Neural progenitor cell (in vitro differentiated cells): ENCODE data around the gene MICAL2. TPM values are rescaled to one million over a fixed set of nuclear protein-coding genes. Genes with fewer than 3 reads are reported as not detected.

Experiments
- DNase-seq: peaks from one replicate; pipeline ENCODE4 v3.0.0-alpha.2; 2016; ENCODE audit warnings: low spot score
- H2AFZ ChIP-seq: fragments of 200-600 bp; sonication (generic); replicated peaks from 2 replicates; pipeline ENCODE4 v1.6.1; 2016; ENCODE audit warnings: antibody characterized with exemption
- H3F3A ChIP-seq: fragments of 200-600 bp; sonication (generic); 2 replicates; pipeline ENCODE4 v1.6.1; 2016; ENCODE audit warnings: antibody characterized with exemption, low read depth
- H3K27ac ChIP-seq: fragments of 200-600 bp; sonication (generic); 2 replicates; pipeline ENCODE4 v1.5.1; 2016; ENCODE audit warnings: mild to moderate bottlenecking
- H3K27me3 ChIP-seq: fragments of 200-600 bp; sonication (generic); 2 replicates; pipeline ENCODE4 v1.6.1; 2016; ENCODE audit warnings: mild to moderate bottlenecking, moderate library complexity
- H3K36me3 ChIP-seq: fragments of 200-600 bp; sonication (generic); 2 replicates; pipeline ENCODE4 v1.5.1; 2016
- H3K4me1 ChIP-seq: fragments of 200-600 bp; sonication (generic); 2 replicates; pipeline ENCODE4 v1.6.1; 2016; ENCODE audit warnings: mixed run types
- H3K4me2 ChIP-seq: fragments of 200-600 bp; sonication (generic); 2 replicates; pipeline ENCODE4 v1.6.1; 2016
- H3K4me3 ChIP-seq: fragments of 200-600 bp; sonication (generic); 2 replicates; pipeline ENCODE4 v1.5.1; 2016
- H3K79me2 ChIP-seq: fragments of 200-600 bp; sonication (generic); 2 replicates; pipeline ENCODE4 v1.6.1; 2016; ENCODE audit warnings: low read depth
- H3K9ac ChIP-seq: fragments of 200-600 bp; sonication (generic); 2 replicates; pipeline ENCODE4 v1.6.1; 2016
- H3K9me3 ChIP-seq: fragments of 200-600 bp; sonication (generic); 2 replicates; pipeline ENCODE4 v1.5.1; 2016; ENCODE audit warnings: low read depth
- H4K20me1 ChIP-seq: fragments of 200-600 bp; sonication (generic); 2 replicates; pipeline ENCODE4 v1.6.1; 2016; ENCODE audit warnings: low read depth
- H3K27ac Mint-ChIP-seq: 3 replicates; pipeline ENCODE4 v1.8.0; 2021; ENCODE audit warnings: mixed read lengths
- H3K27me3 Mint-ChIP-seq: 2 replicates; pipeline ENCODE4 v1.8.0; 2022; ENCODE audit warnings: low read depth, mild to moderate bottlenecking, inconsistent platforms, moderate library complexity, mixed read lengths; ENCODE audit not compliant: insufficient read depth
- H3K36me3 Mint-ChIP-seq: 3 replicates; pipeline ENCODE4 v1.8.0; 2021; ENCODE audit warnings: mixed read lengths
- H3K4me1 Mint-ChIP-seq: 3 replicates; pipeline ENCODE4 v1.8.0; 2021; ENCODE audit warnings: mixed read lengths
- H3K4me3 Mint-ChIP-seq: 3 replicates; pipeline ENCODE4 v1.8.0; 2021; ENCODE audit warnings: mild to moderate bottlenecking, moderate library complexity, mixed read lengths
- H3K9me3 Mint-ChIP-seq: 3 replicates; pipeline ENCODE4 v1.8.0; 2020; ENCODE audit warnings: mixed read lengths
- EZH2 ChIP-seq: fragments of 200-600 bp; sonication (generic); IDR thresholded peaks from 2 replicates; pipeline ENCODE4 v1.6.1; 2017; ENCODE audit warnings: antibody characterized with exemption, mild to moderate bottlenecking, moderate library complexity
- EZH2phosphoT487 ChIP-seq: fragments of 200-600 bp; sonication (generic); IDR thresholded peaks from 2 replicates; pipeline ENCODE4 v1.6.1; 2017; ENCODE audit warnings: antibody characterized with exemption
- total RNA-seq: library from RNA; depleted of rRNA; stranded (reverse); fragments of >200 nt; gene quantifications from 2 replicates; pipeline ENCODE4 v1.2.3, GENCODE V29; 2015; ENCODE audit warnings: low replicate concordance
- TF ChIP-seq, protein P1 (sequence below): fragments of 200-600 bp; sonication (generic); IDR thresholded peaks from 2 replicates; pipeline ENCODE4 v1.5.1; 2017; ENCODE audit warnings: antibody characterized with exemption, mild to moderate bottlenecking

The MICAL2 gene
- total RNA-seq, 1 donor from 2014 or later = 0.60 TPM

DNA sequence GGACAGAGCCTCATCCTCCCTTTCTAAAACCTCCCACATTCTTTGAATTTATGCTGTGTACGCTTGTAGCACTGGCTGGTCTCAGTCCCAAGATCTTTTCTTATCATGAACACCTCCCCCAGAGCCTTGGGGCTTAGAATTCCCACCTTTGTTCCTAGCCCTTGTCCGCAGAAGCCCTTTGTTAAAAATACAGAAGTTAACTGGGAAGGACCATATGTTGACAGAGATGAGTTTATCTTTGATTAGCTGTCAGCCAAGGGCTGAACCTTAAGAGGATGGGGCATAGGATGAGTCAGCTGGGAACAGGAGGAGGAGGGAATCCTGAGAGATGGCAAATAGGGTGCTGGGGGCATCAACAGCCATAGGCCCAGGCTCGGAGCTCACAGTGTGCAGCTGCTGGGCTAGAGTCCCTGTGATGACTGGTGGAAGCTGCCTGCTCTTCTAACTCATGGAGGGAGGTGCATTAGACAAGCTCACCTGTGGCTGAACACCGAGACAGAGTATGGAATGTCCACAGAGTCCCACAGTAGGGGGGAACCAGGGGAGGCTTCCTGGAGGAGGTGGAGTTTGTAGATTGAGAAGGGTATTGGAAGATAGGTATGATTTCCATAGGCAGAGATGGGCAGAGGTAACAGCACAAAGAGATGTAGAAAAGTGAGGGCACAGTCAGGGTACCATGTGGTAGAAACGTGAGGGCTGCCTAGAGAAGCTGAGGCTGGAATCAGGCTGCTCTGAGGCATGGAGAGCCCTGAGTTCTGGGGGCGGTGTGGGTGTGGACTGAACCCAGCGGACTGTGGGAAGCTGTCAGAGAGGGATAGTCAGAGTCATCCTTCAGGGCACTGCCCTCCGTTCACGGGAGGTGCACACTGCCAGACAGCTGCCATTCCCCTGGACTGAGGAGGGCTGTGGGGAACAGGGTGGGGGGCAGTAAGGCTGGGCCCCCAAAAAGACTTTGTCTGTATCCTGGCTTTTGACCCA, 9.9 kb downstream of the MICAL2 start:
- H4K20me1 ChIP-seq = no peaks in the 10 kb centered on the region
- H3K4me3 ChIP-seq = no peak overlapping the region
- TF ChIP-seq, protein P1, sequence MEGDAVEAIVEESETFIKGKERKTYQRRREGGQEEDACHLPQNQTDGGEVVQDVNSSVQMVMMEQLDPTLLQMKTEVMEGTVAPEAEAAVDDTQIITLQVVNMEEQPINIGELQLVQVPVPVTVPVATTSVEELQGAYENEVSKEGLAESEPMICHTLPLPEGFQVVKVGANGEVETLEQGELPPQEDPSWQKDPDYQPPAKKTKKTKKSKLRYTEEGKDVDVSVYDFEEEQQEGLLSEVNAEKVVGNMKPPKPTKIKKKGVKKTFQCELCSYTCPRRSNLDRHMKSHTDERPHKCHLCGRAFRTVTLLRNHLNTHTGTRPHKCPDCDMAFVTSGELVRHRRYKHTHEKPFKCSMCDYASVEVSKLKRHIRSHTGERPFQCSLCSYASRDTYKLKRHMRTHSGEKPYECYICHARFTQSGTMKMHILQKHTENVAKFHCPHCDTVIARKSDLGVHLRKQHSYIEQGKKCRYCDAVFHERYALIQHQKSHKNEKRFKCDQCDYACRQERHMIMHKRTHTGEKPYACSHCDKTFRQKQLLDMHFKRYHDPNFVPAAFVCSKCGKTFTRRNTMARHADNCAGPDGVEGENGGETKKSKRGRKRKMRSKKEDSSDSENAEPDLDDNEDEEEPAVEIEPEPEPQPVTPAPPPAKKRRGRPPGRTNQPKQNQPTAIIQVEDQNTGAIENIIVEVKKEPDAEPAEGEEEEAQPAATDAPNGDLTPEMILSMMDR = no peak
- TF ChIP-seq EZH2phosphoT487 = no peak
- no peak for TF ChIP-seq EZH2
- Mint-ChIP-seq H3K9me3 (no peaks in the 10 kb centered on the region), H3K4me3 (no peak overlapping the region), H3K27me3 (peaks cover 2% of the 10 kb centered on the region), H3K4me1 (peaks cover 14% of the 10 kb centered on the region), H3K27ac (no peak overlapping the region), H3K36me3 (no peaks in the 10 kb centered on the region)
- H3K27ac ChIP-seq = no peak overlapping the region
- H3K4me1 ChIP-seq = peaks cover 6% of the 10 kb centered on the region
- no peaks in the 10 kb centered on the region for H3K36me3 ChIP-seq
- H3K9ac ChIP-seq = no peak overlapping the region
- H3K79me2 ChIP-seq = no peaks in the 10 kb centered on the region
- no peaks in the 10 kb centered on the region for H3K9me3 ChIP-seq
- no peak overlapping the region for H2AFZ ChIP-seq
- peak; percentile 20 for DNase-seq
- H3K27me3 ChIP-seq = no peaks in the 10 kb centered on the region
- H3K4me2 ChIP-seq = no peak overlapping the region
- H3F3A ChIP-seq = no peaks in the 10 kb centered on the region

DNA sequence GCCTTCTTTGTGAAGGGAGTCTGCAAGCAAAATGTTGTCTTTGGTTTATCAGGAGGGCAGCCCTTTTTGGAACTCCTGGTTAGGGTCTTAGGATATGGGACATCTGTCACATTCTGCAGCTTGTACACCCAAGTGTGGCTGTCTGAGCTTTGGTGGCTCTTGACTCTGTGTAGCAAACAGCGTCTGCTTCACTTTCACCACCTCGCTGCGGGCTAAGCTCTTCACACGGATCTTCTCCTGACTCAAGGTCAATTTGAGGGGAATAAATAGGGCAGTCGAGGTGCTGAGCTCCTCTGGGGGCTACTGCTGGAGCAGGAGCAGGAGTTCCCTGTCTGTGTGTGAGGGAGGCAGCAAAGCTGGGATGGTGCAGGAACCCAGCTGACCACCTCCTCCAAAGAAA, 10.6 kb downstream of the MICAL2 start:
- Mint-ChIP-seq H3K27ac (no peak overlapping the region), H3K4me3 (no peak overlapping the region), H3K27me3 (peaks cover 2% of the 10 kb centered on the region), H3K4me1 (peaks cover 14% of the 10 kb centered on the region), H3K36me3 (no peaks in the 10 kb centered on the region), H3K9me3 (no peaks in the 10 kb centered on the region)
- H3K27me3 ChIP-seq = no peaks in the 10 kb centered on the region
- no peak overlapping the region for H3K4me2 ChIP-seq
- no peak overlapping the region for H3K9ac ChIP-seq
- no peaks in the 10 kb centered on the region for H3K36me3 ChIP-seq
- DNase-seq = no peak
- H3K4me1 ChIP-seq = peaks cover 6% of the 10 kb centered on the region
- no peaks in the 10 kb centered on the region for H3K79me2 ChIP-seq
- TF ChIP-seq EZH2phosphoT487 = no peak
- no peak for TF ChIP-seq EZH2
- TF ChIP-seq, protein P1 = no peak
- H4K20me1 ChIP-seq = no peaks in the 10 kb centered on the region
- no peak overlapping the region for H3K4me3 ChIP-seq
- H2AFZ ChIP-seq = no peak overlapping the region
- H3K9me3 ChIP-seq = no peaks in the 10 kb centered on the region
- no peak overlapping the region for H3K27ac ChIP-seq
- H3F3A ChIP-seq = no peaks in the 10 kb centered on the region

DNA sequence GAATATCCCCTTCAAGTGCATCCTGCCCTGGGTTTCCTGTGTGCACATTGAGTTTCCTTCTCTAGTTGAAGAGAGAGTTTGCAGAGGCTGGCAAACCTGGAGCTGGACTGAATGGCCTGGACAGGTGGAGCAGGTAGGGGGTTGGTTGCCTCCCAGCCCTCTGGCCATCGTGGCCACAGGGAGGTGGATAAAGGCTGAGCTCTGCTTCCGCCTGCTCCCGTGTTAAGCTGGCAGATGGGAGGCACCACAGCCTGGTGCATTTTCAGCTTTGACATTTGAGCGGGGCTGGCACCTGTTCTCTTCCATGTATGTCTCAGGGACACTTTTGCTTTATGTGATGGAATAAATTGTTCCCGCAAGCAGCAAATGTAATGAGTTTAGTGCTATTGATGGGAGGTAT, 11.1 kb downstream of the MICAL2 start:
- H4K20me1 ChIP-seq = no peaks in the 10 kb centered on the region
- H3K27me3 ChIP-seq = no peaks in the 10 kb centered on the region
- DNase-seq = no peak
- H3K27ac Mint-ChIP-seq = no peak overlapping the region
- no peak overlapping the region for H3K27ac ChIP-seq
- no peak overlapping the region for H3K4me2 ChIP-seq
- H3K9me3 ChIP-seq = no peaks in the 10 kb centered on the region
- H3K4me3 Mint-ChIP-seq = no peak overlapping the region
- no peaks in the 10 kb centered on the region for H3K36me3 Mint-ChIP-seq
- no peaks in the 10 kb centered on the region for H3K9me3 Mint-ChIP-seq
- no peak overlapping the region for H2AFZ ChIP-seq
- H3K4me1 Mint-ChIP-seq = peaks cover 14% of the 10 kb centered on the region
- H3K4me3 ChIP-seq = no peak overlapping the region
- no peak overlapping the region for H3K9ac ChIP-seq
- H3K27me3 Mint-ChIP-seq = no peaks in the 10 kb centered on the region
- H3K79me2 ChIP-seq = no peaks in the 10 kb centered on the region
- no peaks in the 10 kb centered on the region for H3F3A ChIP-seq
- peaks cover 6% of the 10 kb centered on the region for H3K4me1 ChIP-seq
- no peaks in the 10 kb centered on the region for H3K36me3 ChIP-seq
- TF ChIP-seq EZH2phosphoT487 (no peak), EZH2 (no peak)
- TF ChIP-seq, protein P1 = no peak
